ENCODE data around the gene NDUFAF5.

Gene NDUFAF5

DNA sequence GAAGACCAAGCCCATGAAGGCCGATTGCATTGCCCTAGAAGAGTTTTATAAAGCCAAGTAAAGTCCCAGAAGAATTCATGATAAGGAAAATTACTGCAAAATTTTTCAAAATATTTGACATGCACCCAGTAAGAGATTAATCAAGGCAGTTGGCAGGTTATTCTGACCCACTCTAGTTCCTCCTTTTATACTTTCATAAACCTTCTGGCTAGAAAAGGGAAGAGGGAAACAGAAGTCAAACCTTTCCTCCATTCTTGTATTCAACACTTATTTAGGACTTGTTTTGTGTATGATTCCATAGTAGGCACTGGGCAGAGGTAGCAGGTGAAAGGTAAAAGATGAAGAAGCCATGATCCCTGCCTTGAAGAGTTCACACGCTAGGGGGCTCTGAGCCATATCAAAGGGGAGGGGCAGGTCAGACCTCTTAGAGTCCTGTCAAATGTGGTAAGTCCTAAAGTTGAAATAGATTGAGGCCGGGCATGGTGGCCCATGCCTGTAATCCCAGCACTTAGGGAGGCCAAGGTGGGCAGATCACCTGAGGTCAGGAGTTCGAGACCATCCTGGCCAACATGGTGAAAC lies 85.4 kb downstream of the NDUFAF5 start:
- H3K36me3 ChIP-seq (ENCODE audit: control insufficient read depth, insufficient read depth, low read length), result no peaks in the 10 kb centered on the region
- no peaks in the 10 kb centered on the region for H3K9me3 ChIP-seq (ENCODE audit: control insufficient read depth, insufficient read depth, low read depth, low read length)
- no peak overlapping the region for H3K4me3 ChIP-seq (ENCODE audit: low read depth, low read length)
- no peak overlapping the region for H3K27ac ChIP-seq (ENCODE audit: low read depth, low read length)
- peaks cover 24% of the 10 kb centered on the region for H3K4me1 ChIP-seq (ENCODE audit: control insufficient read depth, insufficient read depth, low read length)
- no peaks in the 10 kb centered on the region for H3K27me3 ChIP-seq (ENCODE audit: control insufficient read depth, insufficient read depth, low read length)
- no peak overlapping the region for H3K9ac ChIP-seq (ENCODE audit: low read length)
